HepG2 (cell line): Measurements from ENCODE around the gene PDHX. TPM values are rescaled to one million over a fixed set of nuclear protein-coding genes. Genes with fewer than 3 reads are reported as not detected.

Experiments
- ATAC-seq: fragments of 200-7000 bp; cut with Tn5 transposase; 3 replicates; pipeline ENCODE4 v1.9.1; 2020; ENCODE audit warnings: mild to moderate bottlenecking, moderate library complexity
- BruUV-seq: library from RNA; stranded (reverse); fragments of 400-500 nt; replicated peaks from 2 replicates; lab custom pipeline; 2021; lab: Mats Ljungman, UMichigan
- CTCF ChIA-PET: fragments of 300-600 bp; formaldehyde crosslinking; extraction: SDS; loops from one replicate; lab custom pipeline; 2021; ENCODE audit warnings: low total read pairs, inconsistent platforms, low intra/inter-chr PET ratio; lab: Yijun Ruan, JAX
- POLR2A ChIA-PET: fragments of 350-600 bp; sonication (Branson Sonifier 250); formaldehyde crosslinking; loops from one replicate; lab custom pipeline; 2020; ENCODE audit warnings: antibody characterized with exemption, inconsistent platforms; lab: Yijun Ruan, JAX
- DNase-seq: peaks from one replicate; pipeline ENCODE4 v3.0.0-alpha.2; 2015; ENCODE audit warnings: low spot score
- FAIRE-seq: peaks from 3 replicates; lab custom pipeline; 2011; peaks lifted over from hg19 to GRCh38; lab: Jason Lieb, UNC
- H2AFZ ChIP-seq: one replicate; pipeline ENCODE4 v1.6.1; 2011; ENCODE audit warnings: low read length, inconsistent platforms
- H3K27ac ChIP-seq: fragments of 300-600 bp; 3 replicates; pipeline ENCODE4 v1.8.0; 2011; ENCODE audit warnings: mixed run types, mild to moderate bottlenecking, mixed read lengths, low read length, inconsistent platforms; ENCODE audit not compliant: insufficient read depth; ENCODE audit errors: extremely low read length
- H3K27me3 ChIP-seq, 2 experiments: fragments of 200-600 bp in 1 of 2; 2 replicates in 1 of 2; 3 replicates in 1 of 2; pipeline versions ENCODE4 v1.6.0 to v1.8.0; 2011; ENCODE audit warnings: low read length in 2 of 2, mild to moderate bottlenecking in 2 of 2, moderate library complexity in 2 of 2, inconsistent platforms in 1 of 2; ENCODE audit not compliant: insufficient read depth in 2 of 2, control insufficient read depth in 1 of 2
- H3K36me3 ChIP-seq, 2 experiments: fragments of 200-600 bp in 1 of 2; replicated peaks in 1 of 2; 2 replicates in 1 of 2; 3 replicates in 1 of 2; pipeline versions ENCODE4 v1.5.1 to v1.8.0; 2011; ENCODE audit warnings: low read length in 2 of 2, inconsistent platforms in 1 of 2; ENCODE audit not compliant: insufficient read depth in 2 of 2, control insufficient read depth in 1 of 2
- H3K4me1 ChIP-seq: 2 replicates; pipeline ENCODE4 v1.5.1; 2012; ENCODE audit warnings: low read length, inconsistent platforms; ENCODE audit not compliant: insufficient read depth
- H3K4me2 ChIP-seq: 2 replicates; pipeline ENCODE4 v1.6.0; 2011; ENCODE audit warnings: low read depth, low read length, inconsistent platforms
- H3K4me3 ChIP-seq, 3 experiments: fragments of 200-600 bp in 1 of 3; sonication (generic), shearing (Covaris generic) in 1 of 3; replicated peaks in 1 of 3; 2 replicates each; pipeline ENCODE4 v1.5.1; 2011 to 2016; ENCODE audit warnings: low read length in 3 of 3, inconsistent platforms in 2 of 3, low read depth in 2 of 3, mild to moderate bottlenecking in 2 of 3, control low read depth in 1 of 3, mixed read lengths in 1 of 3; ENCODE audit not compliant: insufficient read depth in 1 of 3
- H3K79me2 ChIP-seq: one replicate; pipeline ENCODE4 v1.6.1; 2011; ENCODE audit warnings: low read length, inconsistent platforms; ENCODE audit not compliant: insufficient read depth
- H3K9ac ChIP-seq: 2 replicates; pipeline ENCODE4 v1.6.0; 2011; ENCODE audit warnings: mild to moderate bottlenecking, low read depth, low read length, inconsistent platforms; ENCODE audit not compliant: insufficient read depth
- H3K9me3 ChIP-seq: 2 replicates; pipeline ENCODE4 v1.5.1; 2012; ENCODE audit warnings: mild to moderate bottlenecking, low read length
- H4K20me1 ChIP-seq: 2 replicates; pipeline ENCODE4 v1.6.0; 2011; ENCODE audit warnings: inconsistent platforms, mild to moderate bottlenecking, low read length, moderate library complexity; ENCODE audit not compliant: insufficient read depth
- ARHGAP35 ChIP-seq: sonication (generic); formaldehyde crosslinking; IDR thresholded peaks from 2 replicates; pipeline ENCODE4 v1.9.0; 2022; ENCODE audit warnings: mild to moderate bottlenecking, inconsistent platforms, moderate library complexity, missing genetic modification reagents, borderline replicate concordance
- CEBPB ChIP-seq: IDR thresholded peaks from 2 replicates; pipeline ENCODE4 v1.6.1; 2011; ENCODE audit warnings: low read depth, low read length, improper control_type of control experiment, borderline replicate concordance
- WGBS: methylation state at CpG from one replicate; pipeline ENCODE4 v1.1.6; 2017; ENCODE audit warnings: low lambda C conversion rate; 5-methylcytosine and 5-hydroxymethylcytosine counted together
- in situ Hi-C: cut with HindIII; loops from 2 replicates; pipeline ENCODE4 v1.10.0; 2017; ENCODE audit warnings: low pct_unique_long_range_greater_than_20kb; ENCODE audit not compliant: extremely low pct_ligation_motif_present
- intact Hi-C: fragments of 100-400 bp; cut with micrococcal nuclease; formaldehyde crosslinking; loops from one replicate; pipeline ENCODE4 v1.10.0; 2022; ENCODE audit not compliant: unreplicated experiment
- polyA plus RNA-seq, 8 experiments: library from polyadenylated mRNA; depleted of rRNA in 3 of 8; stranded (reverse) in 7 of 8; unstranded in 1 of 8; fragments of >200 nt; fragmentation: Illumina TruSeq in 4 of 8; extraction: Trizol in 4 of 8; gene quantifications; 2 replicates each; pipeline versions ENCODE4 v1.2.1 to v1.2.3, GENCODE V29; 2011 to 2016; ENCODE audit warnings: low read depth in 4 of 8, missing spikeins in 1 of 8, mixed read lengths in 1 of 8; ENCODE audit not compliant: insufficient read depth in 1 of 8
- total RNA-seq, 5 experiments: library from RNA; depleted of rRNA; stranded (reverse); fragments of >200 nt; fragmentation: Illumina TruSeq; extraction: Trizol; gene quantifications; 2 replicates each; pipeline ENCODE4 v1.2.3, GENCODE V29; 2016; ENCODE audit warnings: low read depth in 1 of 5
- TF ChIP-seq, protein P1 (sequence below): IDR thresholded peaks from 2 replicates; pipeline ENCODE4 v1.6.1; 2018; ENCODE audit warnings: missing genetic modification reagents

Gene PDHX
- total and polyA plus RNA-seq, 2 of the 13 experiments (the other 11 are each of a cell fraction or from before 2014, with no cell fraction given), result 41.0 to 73.8 TPM

DNA sequence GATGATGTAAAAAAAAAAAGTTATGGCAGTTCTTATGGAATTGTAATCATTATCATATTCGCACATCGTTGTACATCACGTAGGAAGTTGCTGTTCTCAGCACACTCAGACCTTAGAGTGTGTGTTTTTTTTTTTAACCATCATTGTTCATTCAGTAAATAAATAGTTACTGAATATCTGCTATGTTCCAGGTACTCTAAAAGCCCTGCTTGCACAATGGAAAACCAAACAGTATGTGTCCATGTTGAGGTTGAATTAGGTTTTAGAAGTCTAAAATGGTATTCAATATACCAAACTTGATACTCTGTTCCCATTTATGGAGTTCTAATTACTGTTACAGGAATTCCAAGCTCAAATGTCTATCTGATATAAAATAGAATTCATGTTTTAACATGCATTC, 41.2 kb downstream of the PDHX start:
- H3K9ac ChIP-seq, result no peak overlapping the region
- FAIRE-seq (no peak), ATAC-seq (no peak), DNase-seq (no peak)
- CTCF ChIA-PET, result no interaction called here
- H3K36me3 ChIP-seq, result peaks cover 4 to 39% of the 10 kb centered on the region in 2 experiments; a peak in 4 of 5 replicates
- in situ Hi-C loops (no loop called here), intact Hi-C loops (no loop called here)
- POLR2A ChIA-PET, result no interaction called here
- BruUV-seq, result no TSS peak
- TF ChIP-seq ARHGAP35 (CRISPR knock-in tag), result no peak
- peaks cover 3% of the 10 kb centered on the region for H3K79me2 ChIP-seq
- no peaks in the 10 kb centered on the region for H3K4me1 ChIP-seq
- 98% methylated on average over 3 of the region's 3 CpGs for WGBS
- no peak overlapping the region for H2AFZ ChIP-seq
- peaks cover 2% of the 10 kb centered on the region; the same call in 1 of the 2 replicates for H4K20me1 ChIP-seq
- H3K9me3 ChIP-seq, result no peaks in the 10 kb centered on the region
- no peaks in the 10 kb centered on the region for H3K27me3 ChIP-seq
- H3K27ac ChIP-seq, result no peak overlapping the region
- H3K4me3 ChIP-seq, result no peak overlapping the region
- no peak overlapping the region for H3K4me2 ChIP-seq

DNA sequence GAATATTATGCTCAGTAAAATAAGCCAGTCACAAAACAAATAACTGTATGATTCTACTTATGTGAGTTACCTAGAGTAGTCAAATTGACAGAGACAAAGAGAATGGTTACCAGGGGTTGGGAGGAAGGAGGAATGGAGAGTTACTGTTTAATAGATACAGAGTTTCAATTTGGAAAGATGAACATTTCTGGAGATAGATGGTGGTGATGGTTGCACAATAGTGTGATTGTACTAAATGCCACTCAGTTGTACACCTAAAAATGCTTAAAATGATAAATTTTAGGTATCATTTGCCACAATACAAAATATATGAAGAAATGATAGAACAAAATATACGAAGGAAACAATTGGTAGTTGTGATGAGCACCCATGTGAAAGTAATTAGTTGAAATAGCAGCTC, 43.4 kb downstream of the PDHX start:
- Histone ChIP-seq H3K4me1 (peaks cover 7% of the 10 kb centered on the region), H4K20me1 (no peaks in the 10 kb centered on the region), H3K27ac (no peak overlapping the region), H3K79me2 (peaks cover under 1% of the 10 kb centered on the region), H3K9me3 (no peaks in the 10 kb centered on the region), H3K4me2 (no peak overlapping the region), H3K27me3 (no peaks in the 10 kb centered on the region), H3K36me3 (peaks cover 4 to 44% of the 10 kb centered on the region in 2 experiments), H3K9ac (no peak overlapping the region), H3K4me3 (no peak overlapping the region), H2AFZ (no peak overlapping the region)
- ChIA-PET POLR2A (no interaction called here), CTCF (no interaction called here)
- ATAC-seq (no peak), FAIRE-seq (no peak), DNase-seq (no peak)
- intact Hi-C loops, result no loop called here
- TF ChIP-seq CEBPB, result peak; percentile 31; the same call in 1 of the 2 replicates
- TF ChIP-seq, protein P1, sequence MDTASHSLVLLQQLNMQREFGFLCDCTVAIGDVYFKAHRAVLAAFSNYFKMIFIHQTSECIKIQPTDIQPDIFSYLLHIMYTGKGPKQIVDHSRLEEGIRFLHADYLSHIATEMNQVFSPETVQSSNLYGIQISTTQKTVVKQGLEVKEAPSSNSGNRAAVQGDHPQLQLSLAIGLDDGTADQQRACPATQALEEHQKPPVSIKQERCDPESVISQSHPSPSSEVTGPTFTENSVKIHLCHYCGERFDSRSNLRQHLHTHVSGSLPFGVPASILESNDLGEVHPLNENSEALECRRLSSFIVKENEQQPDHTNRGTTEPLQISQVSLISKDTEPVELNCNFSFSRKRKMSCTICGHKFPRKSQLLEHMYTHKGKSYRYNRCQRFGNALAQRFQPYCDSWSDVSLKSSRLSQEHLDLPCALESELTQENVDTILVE (CRISPR knock-in tag), result no peak
- in situ Hi-C loops, result no loop called here
- BruUV-seq, result no TSS peak
- 95% methylated on average over 1 of the region's 1 CpG for WGBS
